Nucleus accumbens (tissue), 56 donors: ENCODE data around the gene PRR22.

Experiments used
- DNase-seq, 56 donors: peaks; one replicate each; lab custom pipeline; 2025; lab: John Stamatoyannopoulos, UW

The PRR22 gene

DNA sequence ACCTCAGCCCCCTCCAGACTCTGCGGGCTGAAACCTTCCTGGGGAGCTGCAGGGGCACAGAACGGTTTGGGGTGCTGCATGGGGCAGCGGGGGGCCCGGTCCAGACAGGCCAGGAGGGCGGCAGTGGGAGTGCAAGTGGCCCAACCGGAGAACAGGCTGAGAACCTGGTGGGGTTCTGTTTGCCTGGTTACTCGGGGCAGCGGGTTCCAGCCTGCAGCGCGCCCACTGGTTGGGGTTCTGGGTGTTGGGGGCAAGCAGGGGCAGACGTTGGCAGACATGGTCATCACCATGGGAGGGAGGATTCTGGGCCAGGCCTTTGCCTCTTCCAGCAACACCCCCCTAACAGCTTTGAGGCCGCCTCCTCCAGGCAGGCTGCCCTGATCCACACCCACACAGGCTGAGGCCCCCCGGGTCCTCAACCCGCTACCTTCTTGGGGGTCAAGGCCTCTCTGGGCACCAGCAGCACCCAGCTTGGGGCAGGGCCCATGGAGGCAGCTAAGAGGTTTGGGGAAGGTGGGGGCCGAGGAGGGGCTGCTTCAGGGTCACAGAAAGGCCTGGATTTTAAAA is at the start of gene PRR22:
Gene PRR22 (minus strand): TSS at position 166 of the 567 bp plus-strand sequence. CDS start 86 bp downstream, at position 80.
- no peak for DNase-seq

DNA sequence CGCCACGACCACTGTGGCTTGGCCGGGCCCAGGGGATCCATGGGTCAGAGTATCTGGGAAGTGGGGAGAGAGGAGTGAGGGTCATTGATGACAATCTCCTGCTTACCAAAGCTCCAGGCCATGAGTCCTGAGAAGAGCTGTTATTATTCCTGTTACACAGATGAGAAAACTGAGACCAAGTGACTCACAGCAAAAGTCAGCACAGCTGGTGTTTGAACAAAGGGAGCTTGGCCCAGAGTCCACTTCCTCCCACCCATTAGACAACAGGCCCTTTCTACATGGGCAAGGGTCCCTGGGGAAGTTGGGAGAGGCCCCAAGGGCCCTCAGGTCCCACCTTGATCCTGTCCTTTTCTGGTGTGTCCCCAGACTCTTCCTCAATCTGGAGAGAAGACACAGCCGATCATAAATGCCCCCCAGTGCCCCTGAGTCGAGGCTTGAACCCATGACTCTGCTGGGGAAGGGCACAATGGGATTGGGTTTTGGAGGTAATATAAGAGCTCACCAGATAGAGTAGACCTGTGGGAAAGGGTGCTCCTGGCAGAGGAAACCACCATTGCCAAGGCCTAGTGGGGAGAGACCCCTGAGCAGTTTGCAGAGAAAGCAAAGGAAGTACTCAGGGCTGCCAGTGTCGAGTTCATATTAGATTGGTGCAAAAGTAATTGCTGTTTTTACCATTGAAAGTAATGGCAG is 48.1 kb upstream of the PRR22 start:
- DNase-seq = no peak

DNA sequence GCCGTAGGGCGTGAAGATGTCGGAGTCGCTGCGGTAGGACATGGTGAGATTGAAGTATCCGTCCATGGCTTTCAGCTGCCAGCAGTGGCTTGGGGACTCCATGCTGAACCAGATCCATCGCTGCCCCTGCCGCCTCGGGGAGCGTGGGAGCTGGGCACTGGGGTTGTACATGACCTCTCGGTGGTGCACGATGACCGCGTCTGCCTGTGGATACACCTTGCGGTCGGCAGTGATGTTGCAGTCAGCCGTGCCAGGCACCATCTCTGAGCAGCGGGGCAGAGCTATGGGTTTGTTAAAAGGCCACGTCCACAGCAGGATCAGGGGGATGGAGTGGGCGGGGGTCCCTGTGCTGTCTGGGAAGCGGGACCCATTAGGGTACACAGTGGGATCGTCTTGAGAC is 47.5 kb upstream of the PRR22 start:
- DNase-seq = no peak

DNA sequence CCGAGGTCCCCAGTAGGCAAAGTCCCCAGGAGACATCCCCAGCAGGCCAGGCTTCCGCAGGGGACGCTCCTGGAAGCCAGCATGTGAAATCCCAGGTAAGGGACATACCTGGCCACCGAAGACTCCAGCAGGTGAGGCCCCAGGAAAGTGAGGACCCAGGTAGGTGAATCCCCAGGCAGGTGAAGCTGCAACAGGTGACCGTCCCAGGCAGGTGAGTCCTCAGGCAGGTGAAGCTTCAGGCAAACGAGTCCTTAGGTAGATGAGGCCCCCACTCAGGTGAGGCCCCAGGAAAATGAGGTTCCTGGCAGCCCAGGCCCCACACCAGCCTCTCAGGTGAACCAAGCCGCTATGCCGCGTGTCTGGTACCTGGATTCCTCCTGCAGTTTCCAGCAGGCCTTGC is 46.6 kb upstream of the PRR22 start:
- no peak for DNase-seq

- DNase-seq = no peak
Observed at GRCh38 chr19:5829567-5830310, 45.2 kb upstream of the PRR22 start.

DNA sequence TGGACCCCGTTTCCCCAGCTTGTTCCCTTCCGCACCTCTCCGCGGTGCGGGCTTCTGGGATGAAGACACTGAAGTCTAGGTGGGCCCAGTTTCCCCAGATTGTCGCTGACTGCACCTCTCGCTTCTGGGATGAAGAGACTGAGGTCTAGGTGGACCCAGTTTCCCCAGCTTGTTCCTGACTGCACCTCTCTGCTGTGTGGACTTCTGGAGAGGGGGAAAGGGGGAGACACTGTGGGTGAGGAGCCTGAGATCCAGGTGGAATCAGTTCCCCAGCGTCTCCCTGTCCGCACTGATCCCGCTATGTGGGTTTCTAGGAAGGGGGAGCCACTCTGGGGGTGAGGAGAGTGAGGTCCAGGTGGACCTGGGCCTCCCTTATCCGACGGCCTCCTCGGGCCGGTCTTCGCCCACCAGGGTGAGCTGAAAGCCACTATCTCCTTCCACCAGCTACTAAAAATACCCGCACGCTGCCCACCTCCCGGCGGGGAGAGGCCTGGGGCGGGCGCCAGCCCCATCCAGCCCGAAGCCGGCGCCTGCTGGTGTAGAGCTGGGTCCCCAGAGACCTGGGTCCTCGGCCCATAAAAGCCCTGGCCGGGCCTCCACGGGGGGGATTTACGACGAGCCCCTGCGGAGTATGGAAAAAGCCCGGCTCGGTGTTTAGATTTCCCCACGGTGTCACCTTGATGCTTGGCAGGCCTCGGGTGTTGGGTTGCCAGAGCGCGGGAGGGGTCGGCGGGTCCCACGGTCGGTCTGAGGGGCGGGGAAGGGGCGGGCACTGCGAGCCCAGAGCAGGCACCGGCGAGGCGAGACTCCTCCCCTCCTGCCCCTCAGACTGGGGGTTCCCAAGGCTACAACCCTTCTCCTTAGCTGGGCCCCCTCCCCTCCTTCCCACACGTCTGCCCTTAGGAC is 44.4 kb upstream of the PRR22 start:
- DNase-seq = no peak

GRCh38 chr19:5827891-5828660 is 43.5 kb upstream of the PRR22 start:
- DNase-seq = peak in 51 of 56 donors; percentile 6 to 85 (median 61)

GRCh38 chr19:5827342-5827890 is 42.9 kb upstream of the PRR22 start:
- no peak for DNase-seq

DNA sequence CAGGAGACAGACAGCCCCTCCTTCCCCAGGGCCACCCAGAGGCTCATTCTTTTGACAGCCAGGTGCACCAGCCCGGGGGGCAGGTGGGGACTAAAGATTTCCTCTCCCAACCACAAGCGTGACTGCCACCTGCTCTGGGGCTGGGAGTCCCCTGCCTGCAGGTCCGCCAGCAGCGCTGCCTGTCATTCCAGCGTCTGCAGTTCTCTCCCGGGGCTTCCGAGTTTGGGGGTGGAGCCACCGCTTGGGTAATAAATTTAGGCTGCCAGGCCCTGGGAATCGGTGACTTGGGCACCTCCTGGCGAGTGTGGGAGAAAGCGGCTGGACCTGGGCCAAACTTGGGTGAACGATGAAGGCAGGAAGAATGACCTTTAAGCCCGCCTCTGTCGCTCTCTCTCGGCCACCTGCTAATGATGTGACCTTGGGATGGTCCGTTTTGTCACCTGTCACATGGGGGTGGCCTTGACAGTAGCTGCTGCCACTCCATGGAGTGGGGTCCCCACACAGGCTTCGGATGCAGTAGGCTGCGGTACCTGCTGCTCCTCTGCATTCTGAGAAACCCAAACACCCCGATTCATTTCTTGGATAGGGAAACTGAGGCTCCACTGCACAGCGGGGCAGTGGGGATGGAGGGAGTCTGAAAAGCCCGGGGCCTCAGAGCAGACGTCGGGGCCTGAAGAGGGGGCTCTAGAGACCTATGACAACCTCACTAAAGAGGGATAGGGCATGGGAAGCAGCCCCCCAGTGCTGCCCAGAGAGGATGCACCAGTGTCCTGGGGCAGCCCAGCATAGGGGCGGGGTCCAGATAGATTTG is 42.2 kb upstream of the PRR22 start:
- no peak for DNase-seq

DNA sequence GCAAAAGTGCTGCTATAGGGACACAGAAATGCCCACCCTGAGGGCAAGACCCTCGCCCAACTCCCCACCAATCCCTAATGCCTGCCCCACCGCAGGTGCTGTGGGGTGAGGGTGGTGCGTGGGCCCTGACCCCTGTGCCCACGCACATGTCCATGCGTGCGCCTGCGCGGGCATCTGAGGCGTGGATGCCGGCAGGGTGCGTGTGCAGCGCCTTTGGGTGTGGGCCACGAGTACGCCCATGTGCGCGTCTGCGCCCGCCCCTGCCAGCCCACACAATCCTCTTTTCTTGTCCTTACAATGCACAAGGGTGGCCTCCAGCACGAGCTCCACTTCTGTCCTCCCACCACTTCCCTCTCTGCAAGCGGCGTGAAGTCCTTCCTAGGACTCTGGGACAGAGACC is 40.6 kb upstream of the PRR22 start:
- peak in 10 of 56 donors; percentile 2 to 44 (median 18) for DNase-seq

- no peak for DNase-seq
Observed at GRCh38 chr19:5824751-5825150, 40.2 kb upstream of the PRR22 start.

GRCh38 chr19:5823579-5824281 is 39.2 kb upstream of the PRR22 start:
- DNase-seq = no peak

DNA sequence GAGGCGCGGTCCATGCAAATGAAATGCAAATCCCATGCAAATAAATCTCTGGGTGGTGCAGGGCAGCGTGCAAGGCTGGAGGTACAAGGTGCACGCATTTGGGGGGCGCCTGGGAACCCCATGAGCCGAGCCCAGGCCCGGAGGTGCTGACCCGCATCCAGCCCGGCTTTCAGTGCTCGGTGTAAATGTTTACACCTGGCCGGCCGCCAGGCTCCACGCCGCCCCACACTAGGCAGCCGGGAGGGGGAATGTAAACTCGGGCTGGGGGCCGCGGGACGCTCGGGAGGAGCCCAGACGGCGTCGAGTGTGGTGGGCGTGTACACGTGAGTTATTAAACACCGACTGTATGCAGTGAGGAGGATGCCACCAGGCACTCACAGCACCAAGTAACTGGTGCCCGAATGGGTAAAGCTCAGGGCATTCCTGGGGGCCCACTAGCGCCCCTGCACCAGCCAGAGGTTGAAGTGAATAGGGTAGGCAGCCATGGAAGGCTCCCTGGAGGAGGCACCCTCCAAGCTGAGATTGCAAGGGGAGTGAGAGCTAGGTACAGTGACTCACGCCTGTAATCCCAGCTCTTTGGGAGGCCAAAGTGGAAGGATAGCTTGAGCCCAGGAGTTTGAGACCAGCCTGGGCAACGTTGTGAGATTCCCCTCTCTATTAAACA is 37.8 kb upstream of the PRR22 start:
- no peak for DNase-seq

DNA sequence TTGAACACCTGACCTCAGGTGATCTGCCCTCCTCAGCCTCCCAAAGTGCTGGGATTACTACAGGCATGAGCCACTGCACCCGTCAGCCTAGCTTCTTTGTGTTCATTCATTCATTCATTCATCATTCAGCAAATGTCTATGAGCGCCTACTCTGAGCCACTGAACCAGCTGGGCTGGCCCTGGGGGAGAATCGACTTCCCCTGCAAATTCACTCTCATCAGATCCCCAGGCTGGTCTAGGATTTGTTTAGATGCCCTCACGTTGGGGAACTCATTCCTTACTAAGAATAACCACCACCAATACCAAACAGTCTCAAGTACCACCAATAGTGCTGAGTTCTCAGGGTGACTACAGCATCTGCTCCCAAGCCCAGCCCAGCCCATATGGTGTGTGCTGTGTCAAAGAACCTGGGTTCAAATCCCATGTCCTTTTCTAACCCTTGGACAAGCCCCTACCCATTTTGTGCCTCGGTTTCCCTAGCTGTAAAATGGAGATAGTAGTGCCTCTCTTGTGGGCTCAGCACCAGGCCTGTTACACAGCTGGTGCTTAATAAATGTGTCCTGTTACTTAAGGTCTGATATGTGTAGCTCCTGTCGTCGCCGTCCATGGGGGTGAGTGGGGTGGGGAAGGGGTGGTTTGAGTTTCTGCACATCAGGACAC is 37.1 kb upstream of the PRR22 start:
- DNase-seq = no peak

GRCh38 chr19:5820785-5821184 is 36.2 kb upstream of the PRR22 start:
- DNase-seq = no peak

DNA sequence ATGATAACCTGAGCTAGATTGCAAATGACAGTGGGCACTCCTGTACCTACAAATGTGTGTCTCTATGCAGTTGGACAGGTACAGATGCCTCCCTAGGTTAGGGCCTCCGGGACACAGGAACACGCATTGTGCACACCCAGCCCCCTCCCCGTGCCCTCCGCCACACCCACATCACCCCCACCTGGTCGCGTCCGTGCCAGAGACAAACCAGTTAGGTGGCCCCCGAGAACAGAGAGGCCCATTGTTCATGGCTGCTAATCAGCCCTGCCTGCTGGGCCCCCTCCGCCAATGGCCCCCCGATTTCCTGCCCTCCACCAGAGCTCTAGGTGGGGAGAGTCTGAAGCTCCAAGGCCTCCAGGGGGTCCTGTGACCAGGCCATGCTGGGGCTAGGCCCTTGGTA is 34.0 kb upstream of the PRR22 start:
- DNase-seq = no peak

- no peak for DNase-seq
Observed at GRCh38 chr19:5817218-5817617, 32.7 kb upstream of the PRR22 start.
